SK-N-SH treated with all-trans-retinoic acid at 6 μM for 48 hours (cell line): ENCODE measurements around the gene LRRC14B.
"Not testable (repeated sequence)": the region's sequence is repeated elsewhere in the genome, so short reads cannot be mapped to it uniquely, and the experiment has no call there.

ENCODE experiments used
- CREB5 ChIP-seq: fragments of 250-450 bp; sonication (Bioruptor Pico); IDR thresholded peaks from 2 replicates; pipeline ENCODE4 v1.5.1; 2020; ENCODE audit warnings: low read depth, mild to moderate bottlenecking, moderate library complexity
- CSDC2 ChIP-seq: fragments of 250-450 bp; sonication (Bioruptor Pico); IDR thresholded peaks from 2 replicates; pipeline ENCODE4 v1.5.0; 2020; ENCODE audit warnings: mild to moderate bottlenecking, moderate library complexity
- ISL1 ChIP-seq: fragments of 250-450 bp; sonication (Bioruptor Pico); IDR thresholded peaks from 2 replicates; pipeline ENCODE4 v2.1.2; 2022; ENCODE audit warnings: mild to moderate bottlenecking, moderate library complexity
- PATZ1 ChIP-seq: fragments of 250-450 bp; sonication (Bioruptor Pico); IDR thresholded peaks from 2 replicates; pipeline ENCODE4 v1.8.0; 2020; ENCODE audit warnings: mild to moderate bottlenecking, moderate library complexity, borderline replicate concordance
- PPARA ChIP-seq: fragments of 250-450 bp; sonication (Bioruptor Pico); IDR thresholded peaks from 2 replicates; pipeline ENCODE4 v1.5.0; 2020; ENCODE audit warnings: mild to moderate bottlenecking, borderline replicate concordance
- RARB ChIP-seq: fragments of 250-450 bp; sonication (Bioruptor Pico); IDR thresholded peaks from 2 replicates; pipeline ENCODE4 v1.8.0; 2021; ENCODE audit warnings: mild to moderate bottlenecking, moderate library complexity
- TCF4 ChIP-seq: fragments of 250-450 bp; sonication (Bioruptor Pico); IDR thresholded peaks from 2 replicates; pipeline ENCODE4 v1.8.0; 2021; ENCODE audit warnings: mild to moderate bottlenecking, moderate library complexity, borderline replicate concordance
- ZFP3 ChIP-seq: fragments of 250-450 bp; sonication (Bioruptor Pico); IDR thresholded peaks from 2 replicates; pipeline ENCODE4 v1.5.0; 2020; ENCODE audit warnings: mild to moderate bottlenecking, moderate library complexity
- ZFP30 ChIP-seq: fragments of 450-650 bp; formaldehyde crosslinking; IDR thresholded peaks from 2 replicates; pipeline ENCODE4 v1.5.0; 2022; ENCODE audit warnings: mild to moderate bottlenecking, moderate library complexity
- ZNF70 ChIP-seq: fragments of 450-650 bp; formaldehyde crosslinking; IDR thresholded peaks from 2 replicates; pipeline ENCODE4 v1.5.0; 2020; ENCODE audit warnings: mild to moderate bottlenecking, moderate library complexity
- TF ChIP-seq, protein P1 (sequence below): fragments of 250-450 bp; sonication (Bioruptor Pico); IDR thresholded peaks from 2 replicates; pipeline ENCODE4 v1.8.0; 2021; ENCODE audit warnings: low read depth, mild to moderate bottlenecking, moderate library complexity, borderline replicate concordance
- TF ChIP-seq, protein P2 (sequence below): fragments of 250-450 bp; sonication (Bioruptor Pico); IDR thresholded peaks from 2 replicates; pipeline ENCODE4 v1.5.1; 2021; ENCODE audit warnings: mild to moderate bottlenecking, moderate library complexity

DNA sequence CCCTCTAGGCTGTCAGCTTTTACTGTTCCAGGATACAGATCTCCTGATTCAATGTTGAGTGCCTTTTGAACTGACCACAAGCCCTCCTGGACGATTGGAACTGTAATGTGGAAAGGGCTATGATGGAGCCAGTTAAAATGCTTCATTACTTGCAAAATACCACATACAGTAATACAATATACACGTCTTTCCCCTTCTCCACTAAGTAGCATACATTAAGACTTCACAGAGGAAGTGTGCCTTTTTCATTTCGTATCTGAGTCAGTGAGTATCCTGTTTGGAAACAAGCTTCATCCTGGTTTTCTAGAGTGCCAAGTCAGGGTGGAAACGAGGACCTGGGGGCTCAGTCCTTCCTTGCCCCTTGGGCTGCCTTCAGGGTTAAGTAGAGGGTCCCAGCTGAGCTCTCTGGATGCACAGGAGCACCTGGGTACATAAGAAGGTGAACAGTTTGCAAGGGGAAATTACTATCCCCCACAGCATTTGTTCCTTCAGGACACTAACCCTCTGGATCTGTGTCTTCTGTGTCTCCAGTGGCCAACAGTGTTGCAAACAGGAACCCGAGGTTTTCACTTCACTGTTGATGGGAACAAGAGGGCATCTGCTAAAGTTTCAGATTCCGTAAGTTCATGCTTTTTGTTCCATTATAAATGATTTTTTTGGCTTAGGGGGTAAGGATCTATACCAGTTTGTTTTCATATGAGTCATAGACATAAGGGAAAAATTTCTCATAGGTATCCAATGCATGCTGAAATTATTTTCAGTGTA is 31.8 kb downstream of the LRRC14B start:
- TF ChIP-seq, protein P1, sequence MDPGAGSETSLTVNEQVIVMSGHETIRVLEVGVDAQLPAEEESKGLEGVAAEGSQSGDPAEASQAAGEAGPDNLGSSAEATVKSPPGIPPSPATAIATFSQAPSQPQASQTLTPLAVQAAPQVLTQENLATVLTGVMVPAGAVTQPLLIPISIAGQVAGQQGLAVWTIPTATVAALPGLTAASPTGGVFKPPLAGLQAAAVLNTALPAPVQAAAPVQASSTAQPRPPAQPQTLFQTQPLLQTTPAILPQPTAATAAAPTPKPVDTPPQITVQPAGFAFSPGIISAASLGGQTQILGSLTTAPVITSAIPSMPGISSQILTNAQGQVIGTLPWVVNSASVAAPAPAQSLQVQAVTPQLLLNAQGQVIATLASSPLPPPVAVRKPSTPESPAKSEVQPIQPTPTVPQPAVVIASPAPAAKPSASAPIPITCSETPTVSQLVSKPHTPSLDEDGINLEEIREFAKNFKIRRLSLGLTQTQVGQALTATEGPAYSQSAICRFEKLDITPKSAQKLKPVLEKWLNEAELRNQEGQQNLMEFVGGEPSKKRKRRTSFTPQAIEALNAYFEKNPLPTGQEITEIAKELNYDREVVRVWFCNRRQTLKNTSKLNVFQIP: not testable (repeated sequence)
- TF ChIP-seq PPARA; RARB (CRISPR knock-in tag); ZFP30 (CRISPR knock-in tag); CREB5 (CRISPR knock-in tag); ZNF70; PATZ1 (CRISPR knock-in tag); ZFP3 (CRISPR knock-in tag); TCF4 (CRISPR knock-in tag); CSDC2 (CRISPR knock-in tag); ISL1 (CRISPR knock-in tag): not testable (repeated sequence)
- TF ChIP-seq, protein P2, sequence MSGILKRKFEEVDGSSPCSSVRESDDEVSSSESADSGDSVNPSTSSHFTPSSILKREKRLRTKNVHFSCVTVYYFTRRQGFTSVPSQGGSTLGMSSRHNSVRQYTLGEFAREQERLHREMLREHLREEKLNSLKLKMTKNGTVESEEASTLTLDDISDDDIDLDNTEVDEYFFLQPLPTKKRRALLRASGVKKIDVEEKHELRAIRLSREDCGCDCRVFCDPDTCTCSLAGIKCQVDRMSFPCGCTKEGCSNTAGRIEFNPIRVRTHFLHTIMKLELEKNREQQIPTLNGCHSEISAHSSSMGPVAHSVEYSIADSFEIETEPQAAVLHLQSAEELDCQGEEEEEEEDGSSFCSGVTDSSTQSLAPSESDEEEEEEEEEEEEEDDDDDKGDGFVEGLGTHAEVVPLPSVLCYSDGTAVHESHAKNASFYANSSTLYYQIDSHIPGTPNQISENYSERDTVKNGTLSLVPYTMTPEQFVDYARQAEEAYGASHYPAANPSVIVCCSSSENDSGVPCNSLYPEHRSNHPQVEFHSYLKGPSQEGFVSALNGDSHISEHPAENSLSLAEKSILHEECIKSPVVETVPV: not testable (repeated sequence)
